ENCODE results near the gene TRRAP. TPM values are rescaled to one million over a fixed set of nuclear protein-coding genes. Genes with fewer than 3 reads are reported as not detected.

TRRAP gene
- total and polyA plus RNA-seq, 2 of the 4 experiments (the other 2 are of a cell fraction): 12.5 to 18.1 TPM

DNA sequence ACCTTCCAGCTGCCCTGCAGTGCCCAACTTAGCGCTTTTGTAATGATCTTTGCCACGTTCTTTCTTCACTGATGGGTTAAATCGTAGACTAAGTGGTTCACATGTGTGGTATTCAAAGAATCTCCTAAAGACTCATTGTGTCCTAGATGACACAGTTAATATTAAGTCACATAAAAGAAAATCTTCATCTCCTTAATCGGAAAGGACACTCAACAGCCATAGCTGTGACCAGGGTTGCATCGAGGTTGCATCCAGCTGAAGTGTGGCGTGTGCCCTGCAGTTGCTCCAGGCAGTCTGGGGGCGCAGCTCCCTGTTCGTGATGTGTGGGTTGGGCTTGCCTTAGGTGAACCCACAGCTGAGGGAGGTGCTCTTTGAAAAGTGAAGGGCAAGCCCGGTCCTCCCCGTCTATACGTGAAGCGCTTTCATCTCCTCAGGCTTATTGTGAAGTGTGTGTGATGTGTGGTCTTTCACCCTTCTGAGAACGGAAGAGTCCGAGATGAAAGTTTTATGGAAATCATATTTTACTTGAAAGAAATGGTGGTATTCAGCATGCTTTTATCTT is 122.7 kb downstream of the TRRAP start:
- H3K9me1 ChIP-seq (ENCODE audit: insufficient read depth, low read length): peaks cover 4% of the 10 kb centered on the region; the same call in 1 of the 2 replicates
- BruUV-seq (replicated peaks): no TSS peak
- H3K4me1 ChIP-seq (ENCODE audit: control insufficient read depth, insufficient read depth, low read length): no peaks in the 10 kb centered on the region
- ChIA-PET CTCF (no interaction called here), POLR2A (ENCODE audit: unreplicated experiment) (no interaction called here)
- ATAC-seq (ENCODE audit: low read depth): no peak
- no peak overlapping the region for H2AK9ac ChIP-seq (replicated peaks; ENCODE audit: low read depth, low read length, poor library complexity)
- no peak for TF ChIP-seq MXI1 (IDR thresholded peaks at IDR 0.05; ENCODE audit: borderline replicate concordance, low read depth, low read length)
- no peak for TF ChIP-seq USF2 (IDR thresholded peaks at IDR 0.05; ENCODE audit: low read depth, low read length)
- no peak for TF ChIP-seq MAZ (IDR thresholded peaks at IDR 0.05; ENCODE audit: borderline replicate concordance, low read depth, low read length)
- TF ChIP-seq MAFK (IDR thresholded peaks at IDR 0.05; ENCODE audit: low read depth, low read length): no peak
- H3K27ac ChIP-seq (ENCODE audit: insufficient read depth, low read length): no peak overlapping the region
- no peak overlapping the region for H3K56ac ChIP-seq (ENCODE audit: extremely low read depth, insufficient read depth, low read length)
- dilution Hi-C loops (cut with HindIII; ENCODE audit: low sequenced_read_pairs, unreplicated experiment) (no loop called here), intact Hi-C loops (cut with micrococcal nuclease) (no loop called here), in situ Hi-C loops (cut with MboI; ENCODE audit: low sequenced_read_pairs) (no loop called here)
- no peak for DNase-seq
- H2AFZ ChIP-seq (replicated peaks; ENCODE audit: low read length, poor library complexity): no peak overlapping the region
- no peak overlapping the region for H3K4ac ChIP-seq (ENCODE audit: low read depth, low read length)
- H2BK20ac ChIP-seq (ENCODE audit: low read depth, low read length): no peak overlapping the region
- no peak overlapping the region for H2BK120ac ChIP-seq (ENCODE audit: low read depth, low read length)
- peaks cover 2 to 6% of the 10 kb centered on the region in 2 experiments; a peak in 2 of 4 replicates for H3K79me1 ChIP-seq (ENCODE audit: low read depth in 1 of 2, low read length in 2 of 2)
- H3K23ac ChIP-seq (ENCODE audit: low read depth, low read length): no peak overlapping the region
- H3K9ac ChIP-seq (ENCODE audit: low read depth, low read length): no peak overlapping the region
- WGBS, 2 experiments (ENCODE audit: extremely low coverage in 2 of 2, insufficient read length in 1 of 2): 100% methylated on average over 6 of the region's 14 CpGs; no CpG with 5 or more reads in 1 of the 2 experiments
- no peak overlapping the region for H3K4me2 ChIP-seq (ENCODE audit: low read depth, low read length)
- no peak overlapping the region for H2BK5ac ChIP-seq (ENCODE audit: low read depth, low read length, poor library complexity, severe bottlenecking)
- 0 out of 2 replicates have a peak, but pooled peaks cover 2% of the 10 kb centered on the region for H4K20me1 ChIP-seq (ENCODE audit: insufficient read depth, low read length)
- H4K5ac ChIP-seq (ENCODE audit: low read depth, low read length): no peak overlapping the region
- no peak overlapping the region for H3K4me3 ChIP-seq (ENCODE audit: insufficient read depth, low read depth, low read length)
- no peak overlapping the region for H4K8ac ChIP-seq (ENCODE audit: low read depth in 2 of 2, low read length in 2 of 2)
- H2AK5ac ChIP-seq (ENCODE audit: low read depth, low read length): no peak overlapping the region
- H3K36me3 ChIP-seq (ENCODE audit: control insufficient read depth, insufficient read depth, low read length): peaks cover 70% of the 10 kb centered on the region
- H3K9me3 ChIP-seq (ENCODE audit: control insufficient read depth, insufficient read depth, low read length): no peaks in the 10 kb centered on the region
- H4K91ac ChIP-seq (ENCODE audit: insufficient read depth, low read depth, low read length): no peak overlapping the region
- H2BK15ac ChIP-seq (ENCODE audit: low read depth, low read length): no peak overlapping the region
- no peaks in the 10 kb centered on the region for H3K27me3 ChIP-seq (ENCODE audit: control insufficient read depth, insufficient read depth, low read length)
- H3K18ac ChIP-seq (ENCODE audit: low read depth, low read length): no peak overlapping the region
- no peak overlapping the region for H3K14ac ChIP-seq (replicated peaks; ENCODE audit: low read depth, low read length)
